LHCN-M2 (cell line): ENCODE results near the gene ATP2A3. TPM values are rescaled to one million over a fixed set of nuclear protein-coding genes. Genes with fewer than 3 reads are reported as not detected.
"Not testable (repeated sequence)": the region's sequence is repeated elsewhere in the genome, so short reads cannot be mapped to it uniquely, and the experiment has no call there.

ENCODE experiments used
- DNase-seq: peaks from one replicate; pipeline ENCODE4 v3.0.0-alpha.2; 2012; ENCODE audit warnings: low read depth
- total RNA-seq: library from RNA; depleted of rRNA; stranded (reverse); fragments of >200 nt; gene quantifications from 2 replicates; pipeline ENCODE4 v1.2.3, GENCODE V29; 2014

Gene ATP2A3
- total RNA-seq, 1 experiment from 2014 or later = 3.8 TPM

DNA sequence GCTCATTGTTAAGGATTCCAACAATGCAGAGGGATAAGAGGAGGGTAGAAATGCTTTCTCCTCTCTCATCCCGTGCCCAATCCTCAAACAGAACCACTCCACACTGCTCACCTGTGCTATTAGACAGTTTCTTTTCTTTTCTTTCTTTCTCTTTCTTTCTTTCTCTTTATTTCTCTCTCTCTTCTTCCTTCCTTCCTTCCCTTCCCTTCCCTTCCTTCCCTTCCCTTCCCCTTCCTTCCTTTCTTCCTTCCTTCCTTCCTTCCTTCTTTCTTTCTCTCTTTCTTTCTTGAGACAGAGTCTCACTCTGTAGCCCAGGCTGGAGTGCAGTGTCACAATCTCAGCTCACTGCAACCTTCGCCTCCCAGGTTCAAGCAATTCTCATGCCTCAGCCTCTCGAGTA, 27.5 kb upstream of the ATP2A3 start:
- DNase-seq = not testable (repeated sequence)

DNA sequence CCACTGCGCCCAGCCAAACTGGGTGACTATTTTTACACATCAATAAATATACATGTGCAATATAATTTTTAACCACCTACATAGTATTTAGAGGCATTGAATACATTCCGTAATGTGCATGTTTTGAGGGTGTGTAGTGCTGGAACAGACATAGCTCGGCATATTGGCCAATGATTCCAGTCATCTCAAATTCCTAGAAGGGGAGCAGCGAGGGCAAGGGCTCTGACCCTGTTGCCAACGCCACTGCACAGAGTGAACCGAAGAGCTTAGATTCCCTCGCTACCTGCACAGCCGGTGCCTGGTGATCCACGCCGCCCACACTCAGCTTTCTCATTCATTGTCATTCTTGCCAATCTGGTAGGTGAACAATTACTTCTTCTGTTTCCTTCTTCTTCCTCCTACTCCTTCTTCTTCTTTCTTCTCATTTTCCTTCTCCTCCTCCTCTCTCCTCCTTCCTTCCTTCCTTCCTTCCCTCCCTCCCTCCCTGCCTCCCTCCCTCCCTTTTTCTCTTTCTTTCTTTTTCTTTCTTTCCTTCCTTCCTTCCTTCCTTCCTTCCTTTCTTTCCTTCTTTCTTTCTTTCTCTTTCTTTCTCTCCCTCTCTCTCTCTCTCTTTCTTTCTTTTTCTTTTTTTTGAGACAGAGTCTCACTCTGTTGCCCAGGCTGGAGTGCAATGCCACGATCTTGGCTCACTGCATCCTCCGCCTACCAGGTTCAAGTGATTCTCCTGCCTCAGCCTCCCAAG, 26.3 kb upstream of the ATP2A3 start:
- no peak for DNase-seq

DNA sequence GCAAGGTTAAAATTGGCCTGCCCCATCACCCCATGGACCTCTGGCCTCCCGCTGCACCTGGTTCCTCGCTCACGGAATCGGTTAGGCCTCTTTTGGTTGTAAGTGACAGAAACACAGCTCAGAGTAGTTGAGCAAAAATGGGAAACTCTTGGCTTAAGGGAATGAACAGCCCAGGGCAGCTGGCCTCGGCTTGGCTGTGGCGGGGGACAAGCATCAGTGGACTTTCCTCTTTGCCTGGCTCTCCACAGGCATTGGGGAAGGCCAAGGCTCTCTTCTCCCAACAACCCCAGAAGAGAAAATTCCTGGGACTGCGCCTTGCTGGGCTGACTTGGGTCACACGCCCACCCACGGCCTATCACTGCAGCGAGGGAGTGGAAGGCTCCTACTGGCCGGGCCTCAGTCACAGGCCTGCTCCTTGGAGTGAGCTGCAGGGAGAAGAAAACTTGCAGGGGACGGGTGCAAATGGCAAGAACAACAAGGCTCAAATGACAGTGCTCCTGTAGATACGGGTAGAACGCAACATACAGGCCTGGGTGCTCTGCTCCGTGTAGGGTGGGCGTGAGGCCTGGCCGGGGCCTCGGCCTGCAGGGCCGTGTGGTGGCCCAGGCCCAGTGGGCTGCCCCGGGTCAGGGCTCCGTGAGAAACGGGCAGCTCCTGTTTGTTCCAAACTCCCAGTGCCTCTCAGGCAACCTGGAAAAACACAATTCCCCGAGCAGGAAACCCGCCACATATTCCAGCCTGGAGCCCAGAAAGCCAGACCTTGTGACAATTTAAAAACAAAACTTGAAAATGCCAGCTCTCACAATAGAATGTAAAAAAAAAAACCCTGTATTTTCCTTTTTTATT, 25.0 kb upstream of the ATP2A3 start:
- DNase-seq = no peak

DNA sequence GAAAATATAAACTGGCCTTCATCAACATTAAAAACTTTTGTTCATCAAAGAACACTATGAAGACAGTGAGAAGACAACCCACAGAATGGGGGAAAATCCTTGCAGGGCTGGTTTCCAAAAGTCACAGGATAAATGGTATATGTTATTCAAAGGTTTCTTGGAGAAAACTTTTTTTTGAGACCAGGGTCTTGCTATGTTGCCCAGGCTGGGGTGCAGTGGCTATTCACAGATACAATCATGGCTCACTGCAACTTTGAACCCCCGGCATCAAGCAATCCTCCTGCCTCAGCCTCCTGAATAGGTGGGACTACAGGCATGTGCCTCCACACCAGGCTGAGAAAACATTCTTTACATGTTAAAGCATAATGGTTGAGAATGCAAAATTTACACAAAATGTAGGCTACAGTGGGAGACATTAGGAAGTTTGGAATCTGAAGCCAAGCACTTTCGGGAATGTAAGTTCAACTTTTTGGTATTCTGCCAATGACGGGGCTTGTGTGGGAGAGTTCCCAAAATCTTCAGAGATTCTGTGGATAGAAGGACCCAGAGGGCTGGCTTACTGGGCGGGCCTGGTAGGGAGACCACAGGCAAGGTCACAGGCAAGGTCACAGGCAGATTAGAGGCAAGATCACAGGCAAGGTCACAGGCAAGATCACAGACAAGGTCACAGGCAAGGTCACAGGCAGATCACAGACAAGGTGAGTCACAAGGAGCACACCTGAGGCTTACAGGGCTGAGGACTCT, 24.2 kb upstream of the ATP2A3 start:
- no peak for DNase-seq

DNA sequence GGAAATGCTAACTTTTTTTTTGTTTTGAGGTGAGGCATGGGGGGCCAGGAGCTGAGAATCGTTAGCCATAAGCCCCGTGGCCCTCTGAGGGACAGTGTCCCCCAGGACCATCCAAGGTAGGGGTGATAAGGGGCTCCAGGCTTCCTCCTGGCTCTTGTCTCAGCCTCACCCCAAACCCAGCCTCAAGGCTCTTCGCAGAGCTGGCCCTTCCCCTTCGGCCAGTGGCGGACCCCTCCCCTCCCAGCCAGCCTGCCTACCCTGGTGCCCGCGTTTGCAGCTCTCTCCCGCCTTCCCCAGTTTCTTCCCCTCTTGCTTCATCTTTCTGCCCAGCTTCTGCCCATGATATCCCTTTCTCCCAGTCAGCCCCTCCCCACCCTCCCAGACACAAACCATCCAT, 22.7 kb upstream of the ATP2A3 start:
- DNase-seq = no peak

DNA sequence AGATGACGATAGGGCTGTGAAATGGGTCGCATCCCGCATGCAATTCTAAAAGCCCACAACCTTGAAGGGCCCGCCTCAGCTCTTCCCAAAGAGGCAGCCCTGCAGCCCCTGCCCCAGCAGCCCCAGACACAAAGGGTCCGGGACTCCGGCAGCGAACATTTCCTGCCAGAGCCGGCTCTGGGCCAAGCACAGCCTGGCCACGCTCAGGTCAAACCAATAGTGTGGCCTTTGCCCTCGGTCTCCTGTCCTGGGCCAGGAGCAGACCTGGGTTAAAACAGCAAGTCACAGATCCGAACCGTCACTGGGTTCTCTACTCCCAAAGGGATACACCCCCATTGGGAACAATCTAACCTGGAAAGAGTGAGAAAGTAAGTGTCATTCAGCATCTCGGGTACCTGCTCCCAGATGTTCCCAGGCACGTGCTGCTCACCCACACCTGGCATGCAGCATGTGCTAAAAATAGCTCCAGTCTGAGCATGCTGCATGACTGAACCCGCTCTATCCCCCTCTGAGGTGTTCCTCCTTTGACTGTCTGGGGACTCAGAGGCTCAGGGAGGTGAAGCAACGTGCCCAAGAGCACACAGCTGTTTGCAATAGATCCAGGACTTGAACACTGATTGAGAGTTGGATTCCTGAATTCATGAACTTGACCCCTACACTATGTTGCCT, 22.2 kb upstream of the ATP2A3 start:
- DNase-seq = no peak

DNA sequence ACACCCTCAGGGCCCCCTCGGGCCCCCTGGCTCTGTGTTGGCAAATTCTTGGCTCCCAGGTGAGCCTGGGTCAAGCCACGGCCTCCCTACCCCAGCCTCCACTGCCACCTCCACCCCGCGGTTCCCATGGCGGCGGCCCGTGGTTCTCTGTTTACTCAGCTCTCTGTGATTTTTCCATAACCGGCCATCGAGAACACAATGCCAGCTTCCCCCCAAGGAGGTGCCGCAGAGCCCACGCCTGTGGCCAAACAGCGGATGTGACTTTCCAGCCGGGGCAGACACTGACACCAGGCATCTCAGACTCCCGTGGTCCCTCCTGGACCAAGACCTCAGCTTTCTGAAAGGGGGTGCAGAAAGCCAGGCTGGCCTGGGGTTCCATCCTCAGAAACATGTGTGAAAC, 21.6 kb upstream of the ATP2A3 start:
- no peak for DNase-seq

DNA sequence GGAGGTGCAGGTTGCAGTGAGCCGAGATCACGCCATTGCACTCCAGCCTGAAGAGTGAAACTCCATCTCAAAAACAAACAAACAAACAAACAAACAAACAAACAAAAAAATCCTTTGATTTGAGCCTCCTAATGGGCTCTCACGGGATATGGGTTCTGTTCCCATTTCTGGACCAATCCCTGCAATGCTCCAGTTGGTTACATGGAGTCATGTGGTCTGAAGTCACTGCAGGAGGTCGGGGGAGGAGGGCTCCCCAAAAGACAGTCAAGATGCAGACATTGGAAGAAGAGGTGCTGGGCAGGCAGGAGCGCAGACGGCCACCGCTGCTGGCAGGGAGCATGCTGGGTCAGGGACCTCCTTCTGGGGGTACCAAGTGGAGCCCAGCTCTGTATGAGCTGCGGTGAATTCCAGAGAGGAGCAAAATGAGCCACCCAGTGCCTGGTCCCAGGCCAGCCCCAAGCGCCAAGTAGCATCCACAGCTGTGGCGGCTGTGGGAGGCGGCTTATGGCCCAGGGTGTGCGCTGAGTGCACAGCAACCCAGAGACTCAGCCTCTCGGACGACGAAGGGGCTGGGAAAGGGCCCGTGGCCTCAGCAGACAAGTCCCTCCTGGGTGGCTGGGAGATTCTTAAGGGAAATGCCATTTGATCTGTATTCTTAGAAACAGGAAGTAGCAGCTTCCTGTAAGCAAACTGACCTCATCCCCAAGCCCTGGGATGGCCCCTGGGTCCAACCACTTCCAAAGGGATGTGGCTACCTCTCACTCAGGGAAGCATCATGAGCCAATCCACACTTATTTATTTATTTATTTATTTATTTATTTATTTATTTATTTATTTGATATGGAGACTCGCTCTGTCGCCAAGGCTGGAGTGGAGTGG, 19.6 kb upstream of the ATP2A3 start:
- no peak for DNase-seq

DNA sequence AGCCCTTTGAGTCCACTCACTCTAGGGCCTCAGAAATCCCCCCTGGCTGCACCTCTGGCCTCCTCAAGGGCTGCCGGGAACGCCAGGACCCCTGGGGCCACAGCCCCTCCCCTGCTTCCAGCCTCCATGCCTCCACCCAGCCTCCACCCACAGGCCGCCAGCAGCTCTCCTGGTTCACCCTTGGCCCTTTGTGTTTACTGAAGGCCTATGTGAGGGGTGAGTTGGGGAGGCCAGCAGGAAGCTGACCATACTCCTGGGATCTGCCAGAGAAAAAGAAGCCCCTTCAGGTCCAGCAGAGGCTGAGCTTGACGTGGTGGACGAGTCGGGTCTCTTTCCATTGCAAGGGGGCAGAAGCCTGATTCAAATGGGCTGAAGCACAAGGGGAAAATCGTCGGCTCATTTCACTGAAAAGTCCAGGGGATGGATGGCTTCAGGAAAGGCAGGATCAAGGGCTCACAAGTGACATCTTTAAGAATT, 18.3 kb upstream of the ATP2A3 start:
- no peak for DNase-seq

DNA sequence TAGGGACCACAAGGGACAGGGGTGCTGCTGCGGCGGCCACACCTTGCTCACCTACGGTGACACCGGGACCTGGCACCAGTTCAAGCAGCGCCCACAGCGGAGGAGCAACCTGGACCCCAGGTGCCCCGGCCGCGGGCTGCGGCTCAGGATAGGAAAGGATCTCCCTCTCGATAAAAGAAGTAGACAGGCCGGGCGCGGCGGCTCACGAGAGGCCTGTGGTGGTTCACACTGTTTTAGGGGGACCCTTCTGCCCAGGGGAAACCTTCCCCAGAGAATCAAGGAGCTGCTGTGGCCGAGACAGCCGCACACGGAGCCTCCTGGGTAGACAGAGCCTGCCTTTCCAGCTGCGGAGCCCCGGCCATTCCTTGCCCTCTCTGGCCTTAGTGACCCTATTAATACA, 17.9 kb upstream of the ATP2A3 start:
- no peak for DNase-seq

DNA sequence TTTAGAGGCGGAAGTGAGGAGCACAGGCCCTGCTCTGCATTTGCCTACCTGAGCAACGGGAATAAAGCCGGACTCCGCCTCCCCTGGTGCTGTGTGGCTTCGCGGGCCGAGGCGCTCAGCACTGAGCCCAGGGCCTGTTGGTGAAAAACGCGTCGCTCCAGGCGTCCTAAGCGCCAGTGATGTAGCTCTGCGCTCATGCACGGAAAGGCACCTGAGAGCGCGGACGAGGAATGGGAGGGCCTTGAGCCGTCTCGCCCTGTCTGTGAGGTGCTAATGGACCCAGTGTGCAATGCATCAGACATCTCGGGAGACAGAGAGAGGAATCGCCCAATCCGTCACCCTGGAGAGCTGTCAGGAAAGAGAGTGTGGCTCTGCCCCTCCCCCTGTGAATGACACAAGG, 17.2 kb upstream of the ATP2A3 start:
- no peak for DNase-seq

DNA sequence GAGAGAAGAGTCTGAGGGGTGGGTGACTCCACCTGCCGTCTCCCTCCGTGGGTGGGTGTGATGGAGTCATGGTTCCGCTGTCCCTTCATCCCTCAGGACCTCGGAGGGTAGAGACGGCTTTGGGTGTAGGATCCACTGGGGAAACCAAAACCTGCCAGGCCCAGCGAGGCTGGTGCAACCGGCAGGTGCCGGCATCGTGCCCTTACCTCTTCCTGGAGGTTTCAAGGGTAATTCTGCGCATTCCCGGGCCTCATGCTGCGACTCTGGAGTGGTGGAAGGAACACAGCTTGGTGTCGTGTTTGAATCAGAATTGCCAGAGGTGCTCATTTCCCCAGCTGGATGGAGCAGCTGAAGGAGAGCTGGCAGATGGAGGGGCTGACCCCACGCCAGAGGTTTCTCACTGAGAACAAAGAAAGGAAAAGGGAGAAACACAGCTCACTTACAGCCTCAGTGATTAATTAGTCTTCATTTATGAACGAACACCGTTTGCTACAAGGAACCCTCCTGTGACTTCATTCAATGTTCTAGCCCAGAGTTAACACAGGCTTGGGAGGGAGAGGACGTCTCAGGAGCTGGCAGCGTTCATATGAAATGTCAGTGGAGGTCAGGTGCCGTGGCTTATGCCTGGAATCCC, 16.3 kb upstream of the ATP2A3 start:
- DNase-seq = no peak

DNA sequence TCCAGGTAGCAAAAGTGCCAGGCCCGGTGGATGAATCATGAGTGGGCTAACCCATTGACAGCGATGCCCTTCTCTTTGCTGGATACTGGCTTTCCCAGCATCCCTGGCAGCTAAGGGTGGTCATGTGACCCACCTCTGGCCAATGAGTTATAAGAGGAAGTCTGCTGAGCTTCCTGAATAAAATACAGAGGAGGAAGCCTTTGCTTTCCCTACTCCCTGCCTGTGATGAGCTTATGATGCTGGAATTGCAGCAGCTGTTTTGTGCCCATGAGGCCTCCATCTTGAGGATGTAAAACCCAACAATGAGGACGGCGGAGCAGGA, 15.0 kb upstream of the ATP2A3 start:
- DNase-seq = no peak

DNA sequence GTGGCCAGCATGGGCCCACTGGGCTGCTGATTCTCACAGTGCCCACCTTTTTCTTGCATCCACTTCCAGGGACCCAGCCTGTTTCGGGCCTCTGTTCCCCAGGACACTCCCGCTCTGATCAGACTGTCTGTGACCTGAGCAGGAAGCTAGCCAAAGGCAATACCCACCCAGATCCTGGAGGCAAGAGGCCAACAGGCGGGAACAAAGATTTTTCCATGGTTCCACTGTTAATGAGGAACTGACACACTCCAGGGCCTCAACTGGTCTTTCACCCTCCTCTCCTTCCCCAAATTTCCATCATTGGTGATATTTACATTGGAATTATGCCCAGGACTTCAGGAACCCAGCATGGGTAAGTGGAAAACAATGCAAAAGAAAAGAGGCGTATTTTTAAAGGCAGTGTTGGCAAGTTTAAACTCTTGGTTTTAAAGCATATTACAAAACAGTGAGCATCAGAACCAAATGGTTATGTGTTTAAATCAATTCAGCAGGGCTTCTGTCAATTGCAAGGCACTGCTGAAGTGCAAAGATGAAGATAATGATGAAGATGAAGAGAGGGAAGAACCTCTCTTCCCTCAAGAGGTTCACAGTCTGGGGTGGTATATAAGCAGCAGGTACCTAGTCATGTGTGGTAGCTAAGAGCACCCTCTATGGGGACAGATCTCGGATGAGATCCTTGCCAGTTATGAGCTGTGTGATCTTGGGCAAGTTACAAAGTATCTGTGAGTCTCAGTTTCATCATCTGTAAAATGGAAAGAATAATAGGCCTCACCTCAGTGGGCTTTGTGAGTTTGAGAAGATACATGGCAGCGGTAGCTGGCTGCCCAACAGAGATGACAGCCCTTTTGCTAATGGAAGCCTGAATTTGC, 14.4 kb upstream of the ATP2A3 start:
- DNase-seq = no peak

DNA sequence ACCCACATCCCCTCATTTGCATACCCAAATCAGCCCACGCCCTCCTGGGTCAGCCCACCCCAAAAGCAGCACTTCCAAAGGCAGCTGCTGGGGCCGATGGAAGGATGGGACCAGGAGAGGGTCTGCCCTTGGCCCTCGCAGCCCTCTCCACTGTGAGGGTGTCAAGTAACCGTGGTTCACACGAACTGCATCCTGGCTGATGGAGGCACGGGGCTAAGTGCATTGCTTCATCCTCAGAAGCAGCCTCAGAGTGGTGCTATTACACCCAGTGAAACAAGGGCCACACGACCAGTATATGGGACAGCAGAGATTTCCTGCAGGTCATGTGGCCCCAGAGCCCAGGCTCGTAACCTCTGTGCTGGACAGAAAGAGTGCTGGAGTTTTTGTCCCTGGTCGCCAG, 13.2 kb upstream of the ATP2A3 start:
- DNase-seq = no peak

DNA sequence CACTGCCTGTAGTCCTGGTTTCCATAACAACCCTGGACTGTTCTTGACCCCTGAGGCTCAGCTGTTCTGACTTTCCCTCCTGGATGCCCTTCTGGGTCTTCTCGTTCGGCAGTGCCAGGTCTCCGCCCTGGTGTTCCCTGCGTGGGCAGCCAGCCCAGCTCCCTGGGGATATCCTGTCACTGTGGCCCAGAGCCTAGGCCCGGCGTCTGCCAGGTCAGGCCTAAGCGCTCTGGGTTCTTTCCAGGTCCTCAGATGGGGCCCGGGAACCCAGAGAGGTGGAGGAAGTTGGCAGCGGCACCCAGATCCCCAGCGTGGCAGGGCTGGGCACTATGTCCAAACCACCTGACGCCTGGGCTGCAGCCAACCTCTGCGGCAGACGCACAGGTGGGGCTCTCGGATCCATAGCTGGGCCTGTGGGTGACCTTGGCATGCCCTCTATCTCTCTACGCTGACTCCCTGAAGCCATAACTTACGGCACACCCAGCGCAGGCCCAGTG, 12.5 kb upstream of the ATP2A3 start:
- DNase-seq = peak; percentile 32

DNA sequence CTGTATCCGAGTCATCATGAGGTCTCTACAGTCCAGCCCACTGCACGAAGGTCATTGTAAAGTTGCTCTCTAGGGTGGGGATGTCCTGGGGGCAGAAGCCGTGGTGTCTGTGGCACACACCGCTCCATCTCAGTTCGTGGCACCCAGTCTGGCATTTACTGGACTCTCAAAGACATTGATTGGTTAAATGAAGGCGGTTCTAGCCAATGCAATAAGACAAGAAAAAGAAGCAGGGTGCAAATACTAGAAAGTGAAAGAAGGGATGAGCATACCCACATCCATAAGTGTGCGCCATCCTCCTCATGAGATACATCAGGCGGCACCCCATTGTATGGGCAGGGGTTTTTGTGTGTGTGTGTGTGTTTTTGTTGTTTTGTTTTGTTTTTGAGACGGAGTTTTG, 10.7 kb upstream of the ATP2A3 start:
- no peak for DNase-seq

DNA sequence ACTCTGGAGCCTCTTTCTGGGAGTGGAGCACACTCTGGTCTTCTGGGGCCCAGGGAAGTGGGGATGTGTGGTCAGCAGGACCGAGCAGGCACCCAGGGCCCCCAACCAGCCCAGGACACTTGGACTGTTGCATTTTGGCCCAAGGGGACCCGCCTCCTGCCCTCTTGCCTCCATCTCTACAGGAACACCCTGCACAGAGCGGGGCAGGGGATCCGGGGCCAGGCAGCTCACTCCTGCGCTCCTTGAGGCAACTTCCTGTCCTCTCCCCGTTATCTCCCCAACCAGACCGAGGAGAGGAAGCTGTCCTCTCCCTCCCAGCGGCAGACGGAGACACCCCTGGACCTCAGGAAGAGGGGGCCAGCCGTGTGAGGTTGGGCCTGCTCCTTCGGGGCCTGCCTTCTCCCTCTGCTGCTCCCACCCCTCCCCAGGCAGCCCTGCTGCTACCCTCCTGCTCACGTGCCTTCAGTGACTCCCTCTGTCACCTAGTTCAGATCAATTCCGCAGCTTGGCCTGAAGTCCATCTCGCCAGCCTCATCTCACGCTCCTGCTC, 10.0 kb upstream of the ATP2A3 start:
- DNase-seq = no peak
